Coronary artery (tissue), 2 donors: ENCODE data around the gene CDH2.
A peak's percentile ranks its signal among the peaks of the same experiment; 100 is the strongest.

Source experiments
- DNase-seq: peaks from one replicate; pipeline ENCODE4 v3.0.0-alpha.2; 2017; ENCODE audit warnings: low spot score
- H3K27ac ChIP-seq, 2 donors: fragments of 200-600 bp; sonication (generic); one replicate each; pipeline ENCODE4 v1.5.1; 2016 to 2019
- H3K4me3 ChIP-seq: fragments of 200-600 bp; sonication (generic); 2 replicates; pipeline ENCODE4 v1.5.1; 2016; ENCODE audit warnings: mild to moderate bottlenecking, moderate library complexity
- TF ChIP-seq, protein P1 (sequence below): fragments of 200-600 bp; sonication (generic); IDR thresholded peaks from one replicate; pipeline ENCODE4 v1.5.1; 2019; ENCODE audit warnings: antibody characterized with exemption

The CDH2 gene

DNA sequence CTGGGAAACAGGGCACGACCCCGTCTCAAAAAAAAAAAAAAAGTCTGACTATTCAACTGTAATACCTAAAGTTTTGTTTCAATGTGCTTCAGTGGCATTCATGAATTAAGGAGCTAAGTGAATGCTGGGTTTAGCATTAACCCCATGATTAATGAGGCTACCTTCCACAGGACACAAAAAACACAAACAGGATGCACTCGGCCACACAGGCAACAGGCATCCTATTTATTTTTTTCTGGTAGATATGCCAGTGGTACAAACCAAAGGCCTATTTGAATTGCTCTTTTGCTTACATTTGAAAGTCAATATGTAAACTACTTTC, 48.3 kb downstream of the CDH2 start:
- DNase-seq = no peak
- Histone ChIP-seq H3K27ac (no peak overlapping the region), H3K4me3 (no peak overlapping the region)
- TF ChIP-seq, protein P1, sequence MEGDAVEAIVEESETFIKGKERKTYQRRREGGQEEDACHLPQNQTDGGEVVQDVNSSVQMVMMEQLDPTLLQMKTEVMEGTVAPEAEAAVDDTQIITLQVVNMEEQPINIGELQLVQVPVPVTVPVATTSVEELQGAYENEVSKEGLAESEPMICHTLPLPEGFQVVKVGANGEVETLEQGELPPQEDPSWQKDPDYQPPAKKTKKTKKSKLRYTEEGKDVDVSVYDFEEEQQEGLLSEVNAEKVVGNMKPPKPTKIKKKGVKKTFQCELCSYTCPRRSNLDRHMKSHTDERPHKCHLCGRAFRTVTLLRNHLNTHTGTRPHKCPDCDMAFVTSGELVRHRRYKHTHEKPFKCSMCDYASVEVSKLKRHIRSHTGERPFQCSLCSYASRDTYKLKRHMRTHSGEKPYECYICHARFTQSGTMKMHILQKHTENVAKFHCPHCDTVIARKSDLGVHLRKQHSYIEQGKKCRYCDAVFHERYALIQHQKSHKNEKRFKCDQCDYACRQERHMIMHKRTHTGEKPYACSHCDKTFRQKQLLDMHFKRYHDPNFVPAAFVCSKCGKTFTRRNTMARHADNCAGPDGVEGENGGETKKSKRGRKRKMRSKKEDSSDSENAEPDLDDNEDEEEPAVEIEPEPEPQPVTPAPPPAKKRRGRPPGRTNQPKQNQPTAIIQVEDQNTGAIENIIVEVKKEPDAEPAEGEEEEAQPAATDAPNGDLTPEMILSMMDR = no peak

- no peak overlapping the region for H3K4me3 ChIP-seq
These were observed 48.9 kb downstream of the CDH2 start for GRCh38 chr18:28127763-28128658.

DNA sequence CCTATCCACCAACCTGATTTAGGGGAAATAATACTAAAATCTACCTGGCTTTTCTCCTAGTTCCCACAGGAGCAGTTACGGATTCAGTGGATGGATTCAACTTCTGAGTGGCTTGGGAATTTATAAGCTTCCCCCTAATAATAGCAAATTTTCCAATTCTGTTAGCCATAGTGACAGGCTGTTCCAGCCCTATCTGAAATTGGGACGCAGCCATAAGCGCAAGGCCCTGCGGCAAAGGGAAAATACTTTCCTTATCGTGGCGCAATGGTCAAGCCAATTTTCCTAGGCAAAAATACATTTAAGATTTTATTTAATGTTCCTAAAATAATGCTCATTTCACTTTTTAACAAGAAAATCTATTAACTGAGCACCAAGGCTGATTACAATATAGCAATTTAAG, 49.7 kb downstream of the CDH2 start:
- peak overlapping the region; percentile 64 to 73 for H3K27ac ChIP-seq
- no peak for DNase-seq
- TF ChIP-seq, protein P1 = no peak
- no peak overlapping the region for H3K4me3 ChIP-seq

More at GRCh38 chr18:28127763-28128658, 48.9 kb downstream of the CDH2 start:
- peak overlapping the region; percentile 19 to 64 for H3K27ac ChIP-seq
- TF ChIP-seq, protein P1 = no peak
- no peak for DNase-seq

DNA sequence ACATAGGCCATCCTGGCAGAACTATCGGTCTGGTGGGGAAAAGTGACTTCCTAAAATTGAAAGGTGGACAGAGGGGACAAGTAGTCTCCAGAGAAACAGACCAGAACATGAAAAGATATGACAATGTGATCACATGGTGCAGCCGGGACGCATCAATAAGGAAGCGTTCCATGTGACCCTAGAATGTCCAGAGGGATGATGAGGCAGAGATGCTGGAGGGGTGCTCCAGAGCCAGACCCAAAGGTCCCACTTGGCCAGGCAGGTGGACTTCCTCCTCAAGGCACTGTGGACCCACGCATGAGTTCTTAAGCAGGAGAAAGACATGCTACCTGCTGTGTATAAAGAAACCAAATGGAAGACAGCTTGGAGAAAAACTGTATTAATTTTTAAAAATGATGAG, 50.2 kb downstream of the CDH2 start:
- TF ChIP-seq, protein P1 = no peak
- H3K4me3 ChIP-seq = no peak overlapping the region
- no peak for DNase-seq
- peak overlapping the region; percentile 64 to 73 for H3K27ac ChIP-seq

DNA sequence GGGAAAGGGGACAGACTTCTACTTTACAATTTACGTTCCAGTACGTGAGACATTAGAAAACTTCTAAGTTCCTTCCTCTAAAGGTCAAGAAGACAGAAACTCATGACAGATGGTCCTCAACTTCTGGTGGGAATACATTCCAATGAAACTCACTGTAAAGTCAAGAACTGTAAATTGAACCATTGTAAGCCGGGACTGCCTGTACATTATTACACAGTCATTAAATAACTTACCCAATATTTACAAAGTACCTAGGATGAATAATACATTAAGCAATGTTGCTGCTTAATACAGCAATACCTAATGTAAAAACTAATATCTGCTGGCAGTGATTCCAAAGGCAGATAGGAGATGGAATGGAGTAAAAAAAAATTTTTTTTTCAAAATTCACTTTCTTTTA, 51.9 kb downstream of the CDH2 start:
- Histone ChIP-seq H3K27ac (no peak overlapping the region), H3K4me3 (no peak overlapping the region)
- TF ChIP-seq, protein P1 = no peak
- DNase-seq = no peak

DNA sequence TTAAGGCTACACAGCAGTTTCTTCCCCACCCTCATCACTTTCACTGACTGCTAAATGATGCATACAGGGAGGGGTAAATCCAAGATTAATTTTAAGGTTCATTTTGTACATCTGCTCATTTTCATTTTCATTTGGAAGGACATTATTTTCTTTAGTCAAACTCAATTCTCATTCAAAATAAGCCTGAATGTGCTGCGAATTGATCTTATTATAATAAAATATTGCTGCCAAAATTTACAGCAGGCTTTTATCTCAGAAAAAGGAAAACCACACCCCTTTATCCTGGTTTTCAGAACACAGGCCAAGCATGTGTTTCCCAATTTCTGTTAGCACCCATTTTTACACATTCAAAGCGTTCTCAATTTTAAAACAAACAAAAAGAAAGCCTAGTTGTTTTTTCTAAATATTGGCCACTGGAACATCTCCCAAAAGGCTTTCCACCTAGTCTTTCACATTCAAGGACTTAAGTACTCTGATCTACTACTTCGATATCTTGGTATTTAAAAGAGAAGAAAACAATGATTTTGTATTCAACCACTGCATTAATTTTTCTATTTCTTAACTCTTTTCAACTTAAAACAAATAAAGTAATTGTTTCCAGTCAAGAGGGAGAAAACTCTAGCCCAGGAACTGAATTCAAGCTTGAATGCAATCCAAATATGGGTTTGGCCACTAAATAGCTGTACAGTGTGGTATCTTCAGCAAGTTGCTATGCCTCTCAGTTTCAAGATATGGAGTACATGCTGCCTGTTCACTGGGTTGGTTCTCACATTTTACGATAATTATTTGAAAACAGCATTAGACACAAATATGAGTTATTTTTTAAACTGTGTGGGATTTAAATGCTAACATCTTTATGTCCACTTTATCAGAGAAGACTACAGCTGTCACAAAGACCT, 52.5 kb downstream of the CDH2 start:
- TF ChIP-seq, protein P1 = no peak
- no peak overlapping the region for H3K4me3 ChIP-seq
- H3K27ac ChIP-seq = peak overlapping the region in 1 of 2 donors; percentile 30
- DNase-seq = no peak
